ENCODE results near the gene EXOC4. TPM values are rescaled to one million over a fixed set of nuclear protein-coding genes. Genes with fewer than 3 reads are reported as not detected.

The EXOC4 gene
- total RNA-seq, 2 experiments from 2014 or later: 58.0 to 59.9 TPM

- Histone ChIP-seq H3K4me3 (ENCODE audit: low read length) (no peak overlapping the region), H3K27me3 (ENCODE audit: control insufficient read depth in 1 of 2, insufficient read depth in 2 of 2, low read length in 2 of 2) (no peaks in the 10 kb centered on the region), H3K27ac (ENCODE audit: low read depth in 1 of 2, low read length in 2 of 2) (no peak overlapping the region), H3K36me3 (ENCODE audit: insufficient read depth, low read length) (no peaks in the 10 kb centered on the region), H3K9me3 (ENCODE audit: control insufficient read depth in 1 of 2, insufficient read depth in 1 of 2, low read length in 2 of 2) (no peaks in the 10 kb centered on the region), H3K4me1 (ENCODE audit: insufficient read depth, low read length) (no peaks in the 10 kb centered on the region)
- ChIA-PET POLR2A (no interaction called here), CTCF (no interaction called here)
- Mint-ChIP-seq H3K9me3 (peaks cover 3% of the 10 kb centered on the region), H3K4me1 (ENCODE audit: low read depth) (no peaks in the 10 kb centered on the region), H3K27me3 (no peaks in the 10 kb centered on the region), H3K36me3 (ENCODE audit: low read depth) (peaks cover 28% of the 10 kb centered on the region), H3K27ac (no peak overlapping the region), H3K4me3 (no peak overlapping the region)
- no peak for TF ChIP-seq CTCF (IDR thresholded peaks at IDR 0.05)
- intact Hi-C loops (cut with DNase I, micrococcal nuclease): loop anchor here in 1 of 2 experiments (1.0 kb wide), 1 partner anchor 9 kb away; no protein-coding TSS in a partner anchor
- DNase-seq: no peak
- ATAC-seq (ENCODE audit: poor library complexity): no peak
These were observed 592.1 kb downstream of the EXOC4 start for GRCh38 chr7:133845005-133845404.

GRCh38 chr7:133846203-133846945 lies 593.5 kb downstream of the EXOC4 start:
- H3K9me3 ChIP-seq (ENCODE audit: control insufficient read depth in 1 of 2, insufficient read depth in 1 of 2, low read length in 2 of 2): no peaks in the 10 kb centered on the region
- no peaks in the 10 kb centered on the region for H3K36me3 ChIP-seq (ENCODE audit: insufficient read depth, low read length)
- no peaks in the 10 kb centered on the region for H3K27me3 ChIP-seq (ENCODE audit: control insufficient read depth in 1 of 2, insufficient read depth in 2 of 2, low read length in 2 of 2)
- Mint-ChIP-seq H3K4me1 (ENCODE audit: low read depth) (no peaks in the 10 kb centered on the region), H3K27ac (no peak overlapping the region), H3K9me3 (peaks cover 3% of the 10 kb centered on the region), H3K27me3 (no peaks in the 10 kb centered on the region), H3K36me3 (ENCODE audit: low read depth) (peaks cover 28% of the 10 kb centered on the region), H3K4me3 (no peak overlapping the region)
- no peaks in the 10 kb centered on the region for H3K4me1 ChIP-seq (ENCODE audit: insufficient read depth, low read length)
- no peak overlapping the region for H3K27ac ChIP-seq (ENCODE audit: low read depth in 1 of 2, low read length in 2 of 2)
- no peak for ATAC-seq (ENCODE audit: poor library complexity)
- ChIA-PET CTCF (no interaction called here), POLR2A (no interaction called here)
- no peak for TF ChIP-seq CTCF (IDR thresholded peaks at IDR 0.05)
- no peak for DNase-seq
- intact Hi-C loops (cut with DNase I, micrococcal nuclease): no loop called here
- no peak overlapping the region for H3K4me3 ChIP-seq (ENCODE audit: low read length)

DNA sequence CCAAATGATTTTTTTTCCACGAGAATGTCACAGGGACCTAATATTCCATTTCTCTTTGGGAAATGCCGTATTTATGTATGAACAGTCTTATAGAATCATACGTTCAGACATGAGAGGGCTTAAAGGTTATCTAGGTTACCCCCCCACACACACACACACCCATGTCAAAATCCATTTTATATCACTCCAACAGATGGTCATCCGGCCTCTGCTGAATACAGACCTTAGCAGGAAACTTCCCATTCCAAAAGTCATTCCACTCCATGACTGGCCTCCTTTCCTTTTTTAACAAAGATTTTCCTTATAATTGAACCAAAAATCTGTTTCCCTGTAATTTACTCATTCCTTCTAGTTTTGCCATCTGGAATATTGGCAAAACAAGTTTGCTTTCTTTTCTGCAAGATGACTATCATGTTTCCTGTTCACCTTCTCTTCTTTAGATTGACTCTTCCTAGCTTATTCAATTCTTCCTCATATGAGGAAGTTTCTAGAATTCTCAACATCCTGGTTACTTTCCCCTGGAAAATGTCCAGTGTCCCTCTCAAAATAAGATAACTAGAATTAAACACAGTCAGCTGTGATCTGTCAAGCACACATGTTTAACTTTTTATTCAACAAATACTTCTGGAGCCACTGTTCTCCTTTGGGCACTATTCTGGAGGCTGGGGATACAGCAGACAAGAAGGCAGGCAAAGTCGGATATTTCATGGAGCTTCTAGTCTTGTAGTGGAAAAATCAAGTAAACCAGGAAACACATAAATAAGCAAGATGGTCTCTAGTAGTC lies 597.8 kb downstream of the EXOC4 start:
- H3K36me3 ChIP-seq (ENCODE audit: insufficient read depth, low read length): no peaks in the 10 kb centered on the region
- no peaks in the 10 kb centered on the region for H3K27me3 Mint-ChIP-seq
- ChIA-PET POLR2A (no interaction called here), CTCF (no interaction called here)
- H3K36me3 Mint-ChIP-seq (ENCODE audit: low read depth): peaks cover 19% of the 10 kb centered on the region
- DNase-seq: no peak
- ATAC-seq (ENCODE audit: poor library complexity): no peak
- H3K9me3 ChIP-seq (ENCODE audit: control insufficient read depth in 1 of 2, insufficient read depth in 1 of 2, low read length in 2 of 2): no peaks in the 10 kb centered on the region
- no peak overlapping the region for H3K27ac Mint-ChIP-seq
- no peak overlapping the region for H3K27ac ChIP-seq (ENCODE audit: low read depth in 1 of 2, low read length in 2 of 2)
- TF ChIP-seq CTCF (IDR thresholded peaks at IDR 0.05): no peak
- no peak overlapping the region for H3K4me3 Mint-ChIP-seq
- no peak overlapping the region for H3K4me3 ChIP-seq (ENCODE audit: low read length)
- no peaks in the 10 kb centered on the region for H3K4me1 Mint-ChIP-seq (ENCODE audit: low read depth)
- no peaks in the 10 kb centered on the region for H3K9me3 Mint-ChIP-seq
- H3K27me3 ChIP-seq (ENCODE audit: control insufficient read depth in 1 of 2, insufficient read depth in 2 of 2, low read length in 2 of 2): no peaks in the 10 kb centered on the region
- intact Hi-C loops (cut with DNase I, micrococcal nuclease): no loop called here
- H3K4me1 ChIP-seq (ENCODE audit: insufficient read depth, low read length): no peaks in the 10 kb centered on the region
